ENCODE results near the gene ME1. TPM values are rescaled to one million over a fixed set of nuclear protein-coding genes. Genes with fewer than 3 reads are reported as not detected.

The ME1 gene
- 2.2 TPM for total RNA-seq

DNA sequence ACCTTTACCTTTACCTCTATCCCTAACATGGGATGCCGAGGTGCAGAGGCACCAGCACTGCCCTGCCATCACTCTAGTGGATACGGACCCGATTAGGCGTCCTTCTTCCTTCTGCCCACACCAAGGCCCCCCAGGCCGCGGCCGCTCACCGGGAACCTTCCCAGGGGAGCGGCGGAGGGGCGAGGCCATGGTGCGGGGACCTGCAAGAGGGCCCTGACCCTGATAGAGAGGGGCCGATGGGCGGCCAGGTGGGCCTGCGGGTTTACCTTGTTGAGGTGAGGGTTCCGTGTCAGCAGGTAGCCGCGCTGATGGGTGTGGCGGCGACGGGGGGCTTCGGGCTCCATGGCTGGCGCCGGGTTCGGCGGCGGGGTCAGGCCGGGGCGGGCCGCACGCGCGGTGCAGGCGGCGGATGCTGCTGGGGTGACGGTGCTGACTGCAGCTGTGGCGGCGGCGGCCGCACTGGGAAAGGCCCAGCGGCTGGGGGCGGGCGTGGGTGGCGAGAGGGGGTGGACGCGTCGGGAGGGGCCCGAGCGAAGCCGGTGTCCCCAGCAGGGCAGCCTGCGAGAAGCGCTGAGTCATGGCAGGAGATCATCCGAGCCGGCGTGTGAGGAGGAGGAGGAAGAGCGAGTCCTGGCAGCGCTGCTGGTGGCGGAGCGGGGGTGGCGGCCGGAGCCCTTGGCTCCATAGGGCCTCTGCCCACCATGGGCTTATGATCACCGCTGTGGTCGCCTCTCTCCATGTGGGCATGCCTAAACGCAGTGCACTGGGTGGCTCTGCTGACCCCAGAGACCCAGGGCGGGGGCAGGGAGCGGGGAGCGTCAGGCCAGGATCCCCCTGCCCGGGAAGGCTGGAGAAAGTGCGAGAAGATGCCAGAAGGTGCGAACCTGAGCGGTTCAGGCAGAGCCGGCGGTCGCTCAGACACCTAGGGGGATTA, at the start of gene ME1:
TSS of gene ME1 (minus strand) at position 441 of the 934 bp plus-strand sequence. CDS start at position 344, 97 bp downstream.

DNA sequence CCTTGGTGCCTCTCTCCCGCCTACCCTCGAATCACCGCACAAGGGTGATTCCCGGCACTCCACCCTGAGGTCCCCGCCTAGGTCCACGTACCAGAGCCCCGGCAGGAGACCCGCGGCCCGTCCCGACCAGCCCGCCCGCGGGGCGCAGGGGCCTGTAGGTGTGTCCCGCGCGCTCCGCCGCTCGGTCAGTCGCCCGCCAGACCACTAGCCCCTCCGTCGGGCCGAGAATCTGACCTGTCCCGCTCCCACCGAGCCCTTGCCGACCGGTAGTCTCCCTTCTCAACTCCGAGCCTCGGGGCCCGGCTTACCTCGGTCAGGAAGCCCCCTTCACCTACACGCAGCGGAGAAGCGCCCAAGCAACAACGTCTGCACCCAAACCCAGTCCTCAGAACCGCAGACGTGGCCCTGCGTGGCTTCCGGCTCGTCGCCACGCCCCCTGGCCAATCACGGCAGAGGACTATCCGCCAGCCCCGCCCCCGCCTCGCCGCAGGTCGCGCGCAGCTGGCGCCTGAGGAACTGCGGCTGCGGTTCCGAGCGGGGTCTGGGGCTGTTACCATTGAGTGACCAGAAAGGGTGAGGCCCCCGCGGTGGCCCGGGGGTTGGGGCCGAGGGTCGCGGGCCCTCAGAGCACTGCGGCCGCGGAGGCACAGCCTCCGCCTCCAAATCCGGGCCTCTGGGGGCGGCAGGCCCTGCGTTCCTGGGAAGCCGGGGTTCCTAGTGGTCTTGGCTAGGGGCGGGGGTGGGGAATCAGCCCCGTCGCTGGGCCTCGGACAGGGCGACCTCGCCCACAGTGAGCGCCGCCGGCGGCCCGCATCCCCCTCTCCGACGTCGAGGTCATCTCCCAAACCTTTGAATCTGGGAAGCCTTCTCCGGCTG, 237.7 kb downstream of the ME1 start, which contains the start of the genes PGM3 and RWDD2A:
TSS of gene PGM3 (minus strand) at position 395 of the 876 bp plus-strand sequence. CDS start 2,253 bp downstream, outside the sequence.
TSS of gene RWDD2A (plus strand) at position 487 of the 876 bp plus-strand sequence. CDS start 1,095 bp downstream, outside the sequence.

Other genes starting within 250 kb of the ME1 start
- gene PGM3, start 237.8 kb downstream of the ME1 start, total RNA-seq = 71.7 TPM
- 8.8 TPM for gene RWDD2A, start 237.7 kb downstream of the ME1 start, total RNA-seq
- 2.5 TPM for gene PRSS35, start 81.5 kb upstream of the ME1 start, total RNA-seq